C4-2B (cell line): ENCODE results near the gene MLKL.

ENCODE experiments used
- ZFX ChIP-seq: fragments of 450-650 bp; IDR thresholded peaks from 2 replicates; pipeline ENCODE4 v1.6.1; 2017
- TF ChIP-seq, protein P1 (sequence below): fragments of 450-650 bp; conservative IDR thresholded peaks from 2 replicates; pipeline ENCODE4 v1.5.1; 2017; ENCODE audit warnings: mild to moderate bottlenecking

DNA sequence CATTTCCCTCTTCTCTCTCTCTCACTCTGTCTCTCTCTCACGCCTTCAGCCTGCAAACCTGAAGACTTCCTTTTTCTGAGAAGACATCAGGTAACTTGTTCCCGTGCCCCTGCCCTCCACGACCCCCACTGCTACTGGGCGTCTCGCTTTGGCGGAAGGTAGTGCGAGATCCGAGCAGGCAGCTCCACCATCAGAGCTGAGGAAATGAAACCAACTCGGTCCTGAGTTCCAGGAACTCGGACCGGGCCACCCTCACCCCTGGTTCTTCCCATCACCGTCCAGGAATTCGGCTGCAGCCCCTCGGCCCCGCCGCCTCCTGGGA, 585 bp downstream of the MLKL start:
- TF ChIP-seq, protein P1, sequence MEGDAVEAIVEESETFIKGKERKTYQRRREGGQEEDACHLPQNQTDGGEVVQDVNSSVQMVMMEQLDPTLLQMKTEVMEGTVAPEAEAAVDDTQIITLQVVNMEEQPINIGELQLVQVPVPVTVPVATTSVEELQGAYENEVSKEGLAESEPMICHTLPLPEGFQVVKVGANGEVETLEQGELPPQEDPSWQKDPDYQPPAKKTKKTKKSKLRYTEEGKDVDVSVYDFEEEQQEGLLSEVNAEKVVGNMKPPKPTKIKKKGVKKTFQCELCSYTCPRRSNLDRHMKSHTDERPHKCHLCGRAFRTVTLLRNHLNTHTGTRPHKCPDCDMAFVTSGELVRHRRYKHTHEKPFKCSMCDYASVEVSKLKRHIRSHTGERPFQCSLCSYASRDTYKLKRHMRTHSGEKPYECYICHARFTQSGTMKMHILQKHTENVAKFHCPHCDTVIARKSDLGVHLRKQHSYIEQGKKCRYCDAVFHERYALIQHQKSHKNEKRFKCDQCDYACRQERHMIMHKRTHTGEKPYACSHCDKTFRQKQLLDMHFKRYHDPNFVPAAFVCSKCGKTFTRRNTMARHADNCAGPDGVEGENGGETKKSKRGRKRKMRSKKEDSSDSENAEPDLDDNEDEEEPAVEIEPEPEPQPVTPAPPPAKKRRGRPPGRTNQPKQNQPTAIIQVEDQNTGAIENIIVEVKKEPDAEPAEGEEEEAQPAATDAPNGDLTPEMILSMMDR, result no peak
- TF ChIP-seq ZFX, result no peak
